Osteocyte (in vitro differentiated cells): ENCODE results near the gene UBAC1. TPM values are rescaled to one million over a fixed set of nuclear protein-coding genes. Genes with fewer than 3 reads are reported as not detected.

Experiments
- DNase-seq: peaks from one replicate; pipeline ENCODE4 v3.0.0; 2021; ENCODE audit warnings: mixed read lengths; ENCODE audit not compliant: unreplicated experiment; ENCODE audit errors: extremely low spot score
- H3K27ac Mint-ChIP-seq: one replicate; pipeline ENCODE4 v1.8.0; 2021; ENCODE audit warnings: mild to moderate bottlenecking, mixed read lengths; ENCODE audit not compliant: unreplicated experiment
- H3K27me3 Mint-ChIP-seq: one replicate; pipeline ENCODE4 v1.8.0; 2021; ENCODE audit warnings: mixed read lengths; ENCODE audit not compliant: unreplicated experiment
- H3K36me3 Mint-ChIP-seq: one replicate; pipeline ENCODE4 v1.8.0; 2021; ENCODE audit warnings: mixed read lengths; ENCODE audit not compliant: unreplicated experiment
- H3K4me1 Mint-ChIP-seq: one replicate; pipeline ENCODE4 v1.8.0; 2021; ENCODE audit warnings: mixed read lengths; ENCODE audit not compliant: unreplicated experiment
- H3K4me3 Mint-ChIP-seq: one replicate; pipeline ENCODE4 v1.8.0; 2021; ENCODE audit warnings: mild to moderate bottlenecking, moderate library complexity, mixed read lengths; ENCODE audit not compliant: unreplicated experiment
- H3K9me3 Mint-ChIP-seq: one replicate; pipeline ENCODE4 v1.8.0; 2021; ENCODE audit warnings: mixed read lengths; ENCODE audit not compliant: unreplicated experiment
- CTCF ChIP-seq: fragments of 200-600 bp; sonication (generic); IDR thresholded peaks from 2 replicates; pipeline ENCODE4 v1.5.0; 2021; ENCODE audit warnings: antibody characterized with exemption, mild to moderate bottlenecking, moderate library complexity
- total RNA-seq: library from RNA; stranded (reverse); gene quantifications from 2 replicates; pipeline ENCODE4 v1.2.1, GENCODE V29; 2021

The UBAC1 gene
- total RNA-seq, 1 donor from 2014 or later: 38.9 TPM

- DNase-seq: no peak
These were observed 12.4 kb upstream of the UBAC1 start for GRCh38 chr9:135973277-135974219.

GRCh38 chr9:135971892-135972291, 10.7 kb upstream of the UBAC1 start:
- peaks cover 9% of the 10 kb centered on the region for H3K4me1 Mint-ChIP-seq
- TF ChIP-seq CTCF: no peak

More at GRCh38 chr9:135973277-135974219, 12.4 kb upstream of the UBAC1 start:
- no peak overlapping the region for H3K4me3 Mint-ChIP-seq
- H3K27ac Mint-ChIP-seq: no peak overlapping the region
- H3K27me3 Mint-ChIP-seq: peaks cover 13% of the 10 kb centered on the region
- H3K4me1 Mint-ChIP-seq: peaks cover 1% of the 10 kb centered on the region
- H3K36me3 Mint-ChIP-seq: no peaks in the 10 kb centered on the region
- TF ChIP-seq CTCF: no peak
- no peaks in the 10 kb centered on the region for H3K9me3 Mint-ChIP-seq

GRCh38 chr9:135971111-135971766, 10.1 kb upstream of the UBAC1 start:
- Mint-ChIP-seq H3K4me1 (peaks cover 9% of the 10 kb centered on the region), H3K9me3 (no peaks in the 10 kb centered on the region), H3K27ac (no peak overlapping the region), H3K4me3 (no peak overlapping the region), H3K36me3 (no peaks in the 10 kb centered on the region), H3K27me3 (peaks cover 15% of the 10 kb centered on the region)
- DNase-seq: no peak
- TF ChIP-seq CTCF: no peak

More at GRCh38 chr9:135971892-135972291, 10.7 kb upstream of the UBAC1 start:
- H3K27me3 Mint-ChIP-seq: peaks cover 15% of the 10 kb centered on the region
- H3K9me3 Mint-ChIP-seq: no peaks in the 10 kb centered on the region
- H3K4me3 Mint-ChIP-seq: no peak overlapping the region
- DNase-seq: no peak
- H3K27ac Mint-ChIP-seq: no peak overlapping the region
- H3K36me3 Mint-ChIP-seq: no peaks in the 10 kb centered on the region

GRCh38 chr9:135970128-135970815, 9.1 kb upstream of the UBAC1 start:
- peaks cover 9% of the 10 kb centered on the region for H3K4me1 Mint-ChIP-seq
- peaks cover 15% of the 10 kb centered on the region for H3K27me3 Mint-ChIP-seq
- H3K27ac Mint-ChIP-seq: no peak overlapping the region
- no peaks in the 10 kb centered on the region for H3K9me3 Mint-ChIP-seq
- DNase-seq: no peak
- TF ChIP-seq CTCF: no peak
- no peaks in the 10 kb centered on the region for H3K36me3 Mint-ChIP-seq
- no peak overlapping the region for H3K4me3 Mint-ChIP-seq
